Iris pigment epithelial cell (primary cell): ENCODE measurements around the gene ZBED1.
A peak's percentile ranks its signal among the peaks of the same experiment; 100 is the strongest.
"Not testable (repeated sequence)": the region's sequence is repeated elsewhere in the genome, so short reads cannot be mapped to it uniquely, and the experiment has no call there.

Experiments
- DNase-seq: peaks from one replicate; pipeline ENCODE4 v3.0.0-alpha.2; 2011; ENCODE audit warnings: low read depth

The ZBED1 gene

DNA sequence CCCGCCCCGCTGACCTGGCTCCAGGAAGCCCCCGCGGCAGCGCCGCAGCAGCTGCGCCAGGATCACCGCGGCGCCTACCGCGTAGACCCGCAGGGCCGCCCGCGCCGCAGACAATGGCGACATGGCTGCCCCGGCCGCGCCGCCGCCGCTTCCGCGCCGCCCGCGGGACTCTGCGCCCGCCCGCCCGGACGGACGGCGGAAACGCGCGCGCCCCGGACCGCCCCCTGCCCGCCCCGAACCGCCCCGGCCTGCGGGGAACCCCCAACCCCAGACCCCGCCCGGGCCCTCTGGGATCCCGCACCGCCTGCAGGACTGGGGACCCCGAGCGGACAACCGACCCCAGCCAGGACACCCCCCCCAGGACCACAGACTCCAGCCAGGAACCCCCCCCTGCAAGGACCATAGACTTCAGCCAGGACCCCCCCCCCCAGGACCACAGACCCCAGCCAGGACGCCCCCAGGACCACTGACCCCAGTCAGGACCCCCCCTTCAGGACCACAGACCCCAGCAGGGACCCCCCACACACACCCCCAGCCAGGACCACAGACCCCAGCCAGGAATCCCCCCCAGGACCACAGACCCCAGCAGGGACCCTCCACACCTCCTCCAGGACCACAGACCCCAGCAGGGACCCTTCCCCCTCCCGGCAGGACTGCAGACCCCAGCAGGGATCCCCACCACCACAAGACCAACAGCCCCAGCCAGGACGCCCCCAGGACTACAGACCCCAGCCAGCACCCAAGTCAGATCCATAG, at the start of gene ZBED1, which contains the start of gene DHRSX:
Gene ZBED1, minus strand, starts transcription at position 174 of the 756 bp plus-strand sequence. CDS start 10,257 bp downstream, outside the sequence.
Gene DHRSX, minus strand, starts transcription at position 174 of the 756 bp plus-strand sequence. Its CDS starts 51 bp downstream, at position 123.
- DNase-seq, result peak; percentile 16

DNA sequence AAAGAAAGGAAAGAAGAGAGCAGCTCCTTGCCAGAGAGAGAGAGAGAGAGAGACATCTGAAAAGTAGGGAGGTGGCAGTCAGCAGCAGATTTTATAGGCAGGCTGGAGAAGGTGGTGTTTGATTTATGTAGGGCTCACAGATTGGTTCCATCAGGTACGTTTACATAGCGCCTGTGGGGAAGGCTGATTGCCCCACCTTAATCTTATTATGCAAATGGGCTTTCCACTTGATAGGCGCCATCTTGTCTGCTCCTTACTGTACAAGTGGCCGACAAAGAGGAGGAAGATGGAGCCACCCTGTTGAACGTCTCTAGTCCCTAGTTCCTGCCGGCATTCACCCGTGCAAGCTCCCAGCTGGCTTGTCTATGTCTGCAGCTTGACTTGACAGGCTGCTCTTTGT, 49.1 kb upstream of the ZBED1 start:
- no peak for DNase-seq

DNA sequence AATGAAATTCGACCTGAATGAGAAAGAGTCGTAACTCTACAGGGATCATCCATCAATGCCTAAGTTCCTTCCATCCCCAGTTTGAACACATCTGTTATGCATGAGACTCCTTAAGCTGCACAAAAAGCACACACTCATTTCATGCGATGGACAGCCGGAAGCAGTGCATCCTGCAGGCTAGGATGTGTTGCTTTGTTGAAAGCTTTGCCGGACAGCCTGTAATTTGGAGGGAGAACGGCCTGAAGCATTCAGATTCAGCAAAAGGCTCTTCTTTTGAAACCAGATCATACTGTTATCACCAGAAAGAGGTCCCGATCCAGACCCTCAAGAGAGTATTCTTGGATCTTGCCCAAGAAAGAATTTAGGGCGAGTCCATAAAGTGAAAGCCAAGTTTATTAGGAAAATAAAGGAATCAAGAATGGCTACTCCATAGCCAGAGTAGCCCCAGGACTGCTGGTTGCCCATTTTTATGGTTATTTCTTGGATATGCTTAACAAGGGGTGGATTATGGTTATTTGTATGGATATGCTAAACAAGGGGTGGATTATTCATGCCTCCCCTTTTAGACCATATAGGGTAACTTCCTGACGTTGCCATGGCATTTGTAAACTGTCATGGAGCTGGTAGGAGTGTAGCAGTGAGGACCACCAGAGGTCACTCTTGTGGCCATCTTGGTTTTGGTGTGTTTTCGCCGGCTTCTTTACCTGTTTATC, 48.1 kb upstream of the ZBED1 start:
- no peak for DNase-seq

DNA sequence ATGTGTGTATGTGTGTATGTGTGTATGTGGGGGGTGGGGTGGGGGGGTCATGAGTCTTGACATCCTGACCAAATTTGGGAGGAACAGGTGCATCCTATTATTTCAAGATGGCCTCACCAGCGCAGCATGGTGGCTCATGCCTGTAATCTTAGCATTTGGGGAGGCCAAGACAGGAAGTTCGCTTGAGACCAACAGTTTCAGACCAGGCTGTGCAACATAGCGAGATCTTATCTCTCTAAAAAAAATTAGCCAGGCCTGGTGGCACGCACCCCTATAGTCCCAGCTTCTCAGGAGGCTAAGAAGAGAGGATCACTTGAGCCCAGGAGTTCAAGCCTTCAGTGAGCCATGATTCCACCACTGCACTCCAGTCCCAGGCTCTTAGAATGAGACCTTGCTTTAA, 47.0 kb upstream of the ZBED1 start:
- DNase-seq, result no peak

DNA sequence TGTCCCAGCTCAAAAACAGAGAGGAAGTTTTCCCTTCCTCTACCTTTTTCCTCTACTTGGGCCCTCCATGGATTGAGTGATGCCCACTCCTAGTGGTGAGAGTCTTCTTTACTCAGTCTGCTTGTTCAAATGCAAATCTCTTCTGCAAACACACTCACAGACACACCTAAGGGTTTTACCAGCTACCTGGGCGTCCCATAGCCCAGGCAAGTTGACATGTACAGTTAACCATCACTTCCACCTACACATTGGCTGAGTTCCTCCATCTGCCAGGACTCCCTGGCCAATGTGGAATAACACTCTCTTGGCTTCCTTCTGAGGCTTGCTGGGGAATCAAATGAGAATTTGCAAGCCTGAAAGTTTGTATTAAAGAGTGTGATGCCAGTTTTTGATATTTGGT, 45.7 kb upstream of the ZBED1 start:
- no peak for DNase-seq

DNA sequence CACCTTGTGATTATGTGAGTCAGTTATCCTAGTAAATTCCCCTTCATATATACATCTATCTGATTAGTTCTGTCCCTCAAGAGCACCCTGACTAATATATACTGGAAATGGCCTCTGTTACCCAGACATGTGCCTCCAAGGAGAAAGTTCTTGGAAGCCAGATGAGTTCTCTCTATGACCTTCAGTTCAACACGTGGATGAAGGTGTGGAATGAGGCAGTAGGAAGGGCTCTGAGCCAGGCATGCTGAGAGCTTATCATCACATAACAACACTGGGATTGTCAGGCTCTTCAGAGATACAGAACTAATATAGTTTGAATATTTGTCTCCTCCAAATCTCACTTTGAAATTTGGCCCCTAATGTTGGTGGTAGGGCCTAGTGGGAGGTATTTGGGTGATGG, 44.4 kb upstream of the ZBED1 start:
- no peak for DNase-seq

DNA sequence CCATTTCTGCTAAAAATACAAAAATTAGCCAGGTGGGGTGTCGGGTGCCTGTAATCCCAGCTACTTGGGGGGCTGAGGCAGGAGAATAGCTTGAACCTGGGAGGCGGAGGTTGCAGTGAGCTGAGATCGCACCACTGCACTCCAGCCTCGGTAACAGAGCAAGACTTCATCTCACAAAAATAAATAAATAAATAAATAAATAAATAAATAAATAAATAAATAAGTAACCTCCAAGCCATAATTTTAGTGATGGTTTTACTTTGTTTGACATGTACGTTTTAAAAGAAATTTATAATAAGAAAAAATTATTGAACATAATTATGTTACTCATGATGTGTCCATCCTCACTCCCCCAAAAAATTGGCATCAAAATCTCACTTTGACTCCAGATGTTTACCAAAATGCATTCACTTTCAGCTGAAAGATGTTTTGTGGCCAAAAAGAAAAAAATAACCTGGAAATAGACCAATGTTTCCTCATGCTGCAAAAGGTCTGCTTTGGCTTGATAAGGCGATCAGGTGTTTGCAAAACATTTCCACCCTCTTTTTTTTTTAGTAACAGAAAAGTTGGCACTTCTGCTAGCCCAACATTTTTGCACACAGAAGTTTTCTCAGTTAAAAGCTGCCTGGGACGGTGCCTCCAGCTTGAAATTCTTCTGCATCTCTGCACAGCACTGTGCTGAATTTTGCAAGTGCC, 42.2 kb upstream of the ZBED1 start:
- DNase-seq, result no peak

DNA sequence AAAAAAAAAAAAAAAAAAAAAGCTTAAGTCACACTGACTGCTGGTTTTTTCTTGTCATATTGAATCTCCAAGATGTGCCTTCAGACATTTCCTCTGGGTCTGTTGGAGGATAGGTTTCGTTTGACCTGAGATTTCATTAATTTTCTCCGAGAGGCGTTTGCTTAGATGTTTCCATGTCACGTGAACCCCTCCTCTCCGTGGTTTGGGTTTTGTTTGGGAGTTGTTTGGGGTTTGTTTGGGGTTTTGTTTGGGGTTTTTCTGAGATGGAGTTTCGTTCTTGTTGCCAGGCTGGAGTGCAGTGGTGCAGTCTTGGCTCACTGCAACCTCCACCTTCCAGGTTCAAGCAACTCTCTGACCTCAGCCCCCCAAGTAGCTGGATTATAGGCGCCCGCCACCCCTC, 40.8 kb upstream of the ZBED1 start:
- no peak for DNase-seq

DNA sequence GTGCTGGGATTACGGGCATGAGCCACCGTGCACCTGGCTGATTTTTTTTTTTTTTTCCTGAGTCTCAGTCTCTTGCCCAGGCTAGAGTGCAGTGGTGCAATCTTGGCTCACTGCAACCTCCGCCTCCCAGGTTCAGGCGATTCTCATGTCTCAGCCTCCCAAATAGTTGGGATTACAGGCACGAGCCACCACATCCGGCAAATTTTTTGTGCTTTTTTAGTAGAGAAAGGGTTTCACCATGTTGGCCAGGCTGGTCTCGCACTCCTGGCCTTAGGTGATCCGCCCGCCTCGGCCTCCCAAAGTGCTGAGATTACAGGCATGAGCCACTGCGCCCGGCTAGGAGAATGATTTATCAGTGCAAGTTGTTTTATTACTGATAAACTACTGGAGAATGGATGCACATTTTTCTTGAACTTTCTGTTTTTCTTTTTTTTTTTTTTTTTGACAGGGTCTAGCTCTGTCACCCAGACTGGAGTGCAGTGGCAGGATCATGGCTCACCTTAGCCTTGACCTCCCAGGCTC, 39.7 kb upstream of the ZBED1 start:
- DNase-seq, result no peak

DNA sequence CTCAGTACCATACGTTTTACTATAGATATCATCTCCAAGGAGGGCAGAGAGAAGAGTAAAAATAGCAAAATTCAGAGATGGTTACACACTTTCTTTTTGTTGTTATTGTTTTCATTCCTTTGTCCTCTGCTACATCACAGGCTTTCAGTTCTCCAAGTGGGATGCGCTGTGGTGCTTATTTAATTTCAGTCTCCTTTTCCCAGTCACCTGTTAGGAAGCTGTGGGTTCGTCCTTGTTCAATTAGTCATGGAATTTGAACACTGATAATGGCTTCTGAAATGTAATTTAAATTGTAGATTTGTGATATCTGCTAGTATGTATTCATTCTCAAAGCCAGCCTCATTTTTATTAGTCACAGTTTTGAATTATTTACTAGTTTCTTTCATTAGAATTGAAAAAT, 38.8 kb upstream of the ZBED1 start:
- no peak for DNase-seq

DNA sequence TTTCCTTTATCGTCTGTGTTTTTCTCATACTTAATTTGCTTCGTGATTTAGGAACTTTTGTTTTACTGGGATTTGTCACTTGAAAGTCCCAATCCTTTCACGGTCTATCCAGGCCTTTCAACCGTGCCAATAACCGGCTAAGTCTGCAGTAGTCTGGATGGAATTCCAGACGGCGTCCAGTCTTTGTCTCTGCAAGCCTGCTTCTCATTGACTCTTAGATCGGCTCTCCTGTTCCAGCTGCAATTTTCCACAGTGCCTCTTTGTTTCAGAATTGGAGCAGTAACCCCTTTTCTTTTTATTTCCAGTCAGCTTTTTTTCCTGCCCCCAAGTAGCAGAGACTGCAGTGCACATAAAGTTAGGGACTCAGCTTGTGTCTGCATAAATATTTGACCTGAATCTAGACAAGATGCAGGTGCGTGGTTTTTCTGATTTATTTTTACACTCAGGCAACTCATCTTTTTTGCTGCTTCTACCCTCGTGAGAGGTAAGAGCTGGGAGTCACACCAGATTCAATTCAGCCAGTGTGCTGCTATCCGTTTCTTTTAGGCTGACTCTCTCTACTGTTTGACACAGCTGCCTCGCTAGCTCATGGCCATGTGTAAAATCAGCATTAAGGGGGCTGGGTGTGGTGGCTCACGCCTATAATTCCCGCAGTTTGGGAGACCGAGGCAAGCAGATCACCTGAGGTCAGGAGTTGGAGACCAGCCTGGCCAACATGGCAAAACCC, 37.4 kb upstream of the ZBED1 start:
- no peak for DNase-seq

DNA sequence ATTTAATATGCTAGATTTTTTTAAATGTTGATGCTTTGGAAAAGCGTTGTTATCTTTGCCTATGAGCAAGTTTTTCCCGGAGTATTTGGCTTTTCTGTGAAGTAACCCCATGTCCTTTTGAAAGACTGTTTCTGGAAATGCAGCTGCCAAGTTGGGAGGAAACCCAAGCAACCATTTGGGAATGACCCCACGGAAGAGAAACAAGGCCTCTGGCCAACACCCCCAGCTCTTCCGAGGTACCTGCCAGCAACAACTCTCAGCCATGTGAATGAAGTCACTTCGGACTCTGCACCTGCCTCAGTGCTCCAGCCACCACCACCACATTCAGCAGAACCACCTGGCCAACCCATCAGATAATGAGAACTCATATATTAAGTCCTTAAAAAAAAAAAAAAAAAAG, 36.2 kb upstream of the ZBED1 start:
- no peak for DNase-seq

DNA sequence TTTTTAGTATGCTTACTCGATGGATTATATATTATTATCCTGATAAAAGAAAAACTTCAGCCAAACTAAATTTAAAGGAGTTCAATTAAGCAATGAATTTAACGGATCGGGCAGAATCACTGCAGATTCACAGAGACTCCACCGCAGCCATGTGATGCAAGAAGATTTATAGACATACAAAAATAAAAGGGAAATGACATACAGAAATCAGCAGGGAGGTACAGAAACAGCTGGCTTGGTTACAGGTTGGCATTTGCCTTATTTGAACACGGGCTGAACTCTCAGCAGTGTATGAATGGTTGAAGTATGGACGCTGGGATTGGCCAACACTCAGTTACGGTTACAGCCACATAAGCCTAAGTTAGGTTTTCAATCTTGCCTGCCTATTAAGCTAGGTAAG, 35.4 kb upstream of the ZBED1 start:
- no peak for DNase-seq

DNA sequence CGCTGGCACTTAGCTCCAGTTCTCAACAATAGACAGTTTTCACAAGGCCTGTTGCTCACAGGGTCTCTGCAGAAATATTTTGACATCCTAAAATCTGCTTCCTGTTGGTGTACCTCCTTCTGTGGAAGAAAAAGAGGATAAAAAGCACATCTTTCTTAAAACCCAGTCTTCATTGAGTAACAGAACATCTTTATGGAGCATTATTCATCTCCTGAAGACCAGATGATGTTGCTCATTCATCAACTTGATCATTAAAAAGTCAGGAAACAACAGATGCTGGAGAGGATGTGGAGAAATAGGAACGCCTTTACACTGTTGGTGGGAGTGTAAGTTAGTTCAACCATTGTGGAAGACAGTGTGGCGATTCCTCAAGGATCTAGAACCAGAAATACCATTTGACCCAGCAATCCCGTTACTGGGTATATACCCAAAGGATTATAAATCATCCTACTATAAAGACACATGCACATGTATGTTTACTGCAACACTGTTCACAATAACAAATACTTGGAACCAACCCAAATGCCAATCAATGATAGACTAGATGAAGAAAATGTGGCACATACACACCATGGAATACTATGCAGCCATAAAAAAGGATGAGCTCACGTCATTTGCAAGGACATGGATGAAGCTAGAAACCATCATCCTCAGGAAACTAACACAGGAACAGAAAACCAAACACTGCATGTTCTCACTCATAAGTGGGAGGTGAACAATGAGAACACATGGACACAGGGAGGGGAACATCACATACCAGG, 33.7 kb upstream of the ZBED1 start:
- not testable (repeated sequence) for DNase-seq

DNA sequence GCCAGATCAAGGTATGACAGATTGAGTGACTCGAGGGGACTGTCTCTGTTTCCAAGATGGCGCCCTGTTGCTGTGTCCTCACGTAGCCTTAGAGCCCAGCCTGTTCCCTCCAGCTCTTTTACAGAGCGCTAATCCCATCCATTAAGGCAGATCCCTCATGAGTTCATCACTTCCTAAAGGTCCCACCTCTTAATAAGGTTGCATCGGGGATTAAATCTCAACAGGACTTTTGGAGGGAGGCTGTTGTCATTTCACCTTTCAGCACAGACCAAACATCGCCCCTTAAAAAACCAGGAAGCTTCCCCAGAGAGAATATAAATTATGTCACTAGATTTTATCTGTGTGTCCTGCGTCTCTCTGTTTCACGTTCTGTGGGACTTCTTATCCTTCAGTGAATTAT, 32.6 kb upstream of the ZBED1 start:
- no peak for DNase-seq

DNA sequence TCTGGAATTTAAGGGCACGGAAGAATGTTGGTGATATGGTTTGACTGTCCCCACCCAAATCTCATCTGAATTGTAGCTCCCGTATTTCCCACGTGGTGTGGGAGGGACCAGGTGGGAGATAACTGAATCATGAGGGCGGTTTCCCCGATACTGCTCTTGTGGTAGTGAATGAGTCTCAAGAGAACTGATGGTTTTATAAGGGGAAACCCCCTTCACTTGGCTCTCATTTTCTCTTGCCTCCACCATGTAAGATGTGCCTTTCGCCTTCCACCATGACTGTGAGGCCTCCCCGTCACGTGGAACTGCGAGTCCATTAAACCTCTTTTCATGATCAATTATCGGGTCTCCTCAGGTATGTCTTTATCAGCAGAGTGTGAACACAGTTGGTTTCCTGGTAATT, 25.6 kb upstream of the ZBED1 start:
- no peak for DNase-seq

DNA sequence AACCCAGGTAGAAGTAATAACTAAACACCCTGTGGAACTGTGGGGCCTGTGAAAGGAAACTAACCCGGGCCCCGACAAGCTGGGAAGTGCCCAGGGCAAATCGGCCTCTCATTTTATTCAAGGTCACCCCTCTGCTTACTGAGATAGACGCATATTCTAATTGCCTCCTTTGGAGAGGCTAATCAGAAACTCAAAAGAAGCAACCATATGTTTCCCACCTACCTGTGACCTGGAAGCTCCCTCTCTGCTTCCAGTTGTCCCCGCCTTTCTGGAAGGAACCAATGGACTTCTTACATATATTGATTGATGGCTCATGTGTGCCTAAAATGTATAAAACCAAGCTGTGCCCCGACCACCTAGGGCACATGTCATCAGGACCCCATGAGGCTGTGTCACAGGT, 23.1 kb upstream of the ZBED1 start:
- DNase-seq, result no peak

DNA sequence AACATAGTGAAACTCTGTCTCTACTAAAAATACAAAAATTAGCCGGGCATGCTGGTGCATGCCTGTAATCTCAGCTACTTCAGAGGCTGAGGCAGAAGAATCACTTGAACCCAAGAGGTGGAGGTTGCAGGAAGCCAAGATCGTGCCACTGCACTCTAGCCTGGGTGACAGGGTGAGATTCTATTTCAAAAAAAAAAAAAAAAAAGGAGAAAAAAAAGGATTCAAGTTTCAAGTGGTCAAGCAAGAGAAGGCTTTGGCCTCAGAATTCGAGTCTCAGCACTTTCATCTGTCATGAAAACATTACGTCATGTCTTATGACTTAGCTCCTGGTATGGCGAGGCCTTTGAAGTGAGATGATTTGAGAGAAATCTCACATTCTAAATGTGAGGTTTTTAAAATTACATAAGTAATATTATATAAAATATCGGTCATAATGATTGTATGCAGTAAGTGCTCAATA, 21.2 kb upstream of the ZBED1 start:
- no peak for DNase-seq

DNA sequence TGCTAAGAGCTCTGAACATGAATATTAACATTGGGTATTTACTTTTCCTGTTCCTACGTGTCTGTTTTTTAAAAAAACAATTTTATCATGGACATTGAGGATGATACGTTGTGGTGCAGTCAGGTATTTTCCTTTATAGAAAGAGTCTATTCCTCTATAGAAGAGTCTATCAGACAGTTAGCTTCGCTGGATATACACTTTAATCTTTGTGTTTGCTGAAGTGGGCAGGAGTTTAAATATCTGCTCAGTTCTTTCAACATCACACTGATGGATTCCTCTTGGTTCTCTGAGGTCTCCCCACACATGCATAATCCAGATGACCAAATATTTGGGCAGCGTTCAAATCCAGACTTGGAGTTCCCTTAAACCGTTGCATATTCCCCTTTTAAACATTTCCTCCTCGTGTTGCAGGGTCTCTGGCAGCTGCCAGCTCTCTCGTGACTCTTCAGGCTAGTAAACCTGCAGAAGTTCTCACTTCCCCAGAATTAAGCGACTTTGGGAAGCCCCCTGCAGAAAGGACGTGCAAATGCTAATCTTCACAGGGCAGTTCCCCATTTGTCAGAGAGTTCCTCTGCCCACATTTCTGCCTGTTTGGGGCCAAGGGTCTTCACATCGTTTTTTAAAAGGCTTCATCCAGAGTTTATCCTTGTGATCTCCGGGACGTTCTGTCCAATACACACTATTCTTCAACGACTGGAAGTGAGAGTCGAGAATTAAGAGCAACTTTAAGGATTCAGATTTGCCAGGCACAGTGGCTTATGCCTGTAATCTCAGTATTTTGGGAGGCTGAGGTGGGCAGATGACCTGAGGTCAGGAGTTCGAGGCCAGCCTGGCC, 20.5 kb upstream of the ZBED1 start:
- no peak for DNase-seq

DNA sequence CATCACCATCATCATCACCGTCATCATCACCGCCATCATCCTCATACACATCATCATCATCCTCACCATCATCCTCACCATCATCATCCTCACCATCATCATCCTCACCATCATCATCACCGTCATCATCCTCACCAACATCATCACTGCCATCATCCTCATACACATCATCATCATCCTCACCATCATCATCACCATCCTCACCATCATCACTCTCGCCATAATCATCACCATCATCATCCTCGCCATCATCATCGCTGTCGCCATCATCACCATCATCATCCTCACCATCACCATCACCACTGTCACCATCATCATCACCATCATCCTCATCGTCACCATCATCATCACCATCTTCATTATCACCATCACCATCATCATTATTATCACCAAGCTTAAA, 19.8 kb upstream of the ZBED1 start:
- DNase-seq, result no peak
